ENCODE results near the gene GNG2.

DNA sequence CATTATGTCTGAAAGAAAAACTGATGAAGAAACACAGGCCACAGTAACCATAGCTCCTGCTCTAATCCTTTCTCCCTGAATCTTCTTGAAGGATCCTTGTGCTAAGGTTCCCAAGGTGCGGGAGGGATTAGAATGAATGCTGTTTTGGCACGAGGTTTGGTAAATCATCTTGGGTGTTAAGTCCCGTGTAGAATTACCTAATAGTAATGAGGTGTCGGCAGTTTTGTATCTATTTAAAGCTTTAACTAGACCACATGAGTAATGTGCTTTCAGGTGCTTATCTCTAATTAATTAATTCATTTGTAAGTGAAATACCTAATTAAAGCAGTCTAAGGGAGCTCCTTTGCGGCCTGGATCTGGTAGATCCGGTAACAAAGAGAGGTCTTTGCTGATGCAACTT lies 53.9 kb downstream of the GNG2 start:
- TF ChIP-seq, protein P1, sequence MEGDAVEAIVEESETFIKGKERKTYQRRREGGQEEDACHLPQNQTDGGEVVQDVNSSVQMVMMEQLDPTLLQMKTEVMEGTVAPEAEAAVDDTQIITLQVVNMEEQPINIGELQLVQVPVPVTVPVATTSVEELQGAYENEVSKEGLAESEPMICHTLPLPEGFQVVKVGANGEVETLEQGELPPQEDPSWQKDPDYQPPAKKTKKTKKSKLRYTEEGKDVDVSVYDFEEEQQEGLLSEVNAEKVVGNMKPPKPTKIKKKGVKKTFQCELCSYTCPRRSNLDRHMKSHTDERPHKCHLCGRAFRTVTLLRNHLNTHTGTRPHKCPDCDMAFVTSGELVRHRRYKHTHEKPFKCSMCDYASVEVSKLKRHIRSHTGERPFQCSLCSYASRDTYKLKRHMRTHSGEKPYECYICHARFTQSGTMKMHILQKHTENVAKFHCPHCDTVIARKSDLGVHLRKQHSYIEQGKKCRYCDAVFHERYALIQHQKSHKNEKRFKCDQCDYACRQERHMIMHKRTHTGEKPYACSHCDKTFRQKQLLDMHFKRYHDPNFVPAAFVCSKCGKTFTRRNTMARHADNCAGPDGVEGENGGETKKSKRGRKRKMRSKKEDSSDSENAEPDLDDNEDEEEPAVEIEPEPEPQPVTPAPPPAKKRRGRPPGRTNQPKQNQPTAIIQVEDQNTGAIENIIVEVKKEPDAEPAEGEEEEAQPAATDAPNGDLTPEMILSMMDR (IDR thresholded peaks at IDR 0.05): no peak
- TF ChIP-seq POLR2A (IDR thresholded peaks at IDR 0.05): no peak

All from body of pancreas (tissue), 4 donors.